Keratinocyte (primary cell): ENCODE results near the gene HNRNPL. TPM values are rescaled to one million over a fixed set of nuclear protein-coding genes. Genes with fewer than 3 reads are reported as not detected.
"Not testable (repeated sequence)": the region's sequence is repeated elsewhere in the genome, so short reads cannot be mapped to it uniquely, and the experiment has no call there.

Experiments
- DNase-seq: peaks from one replicate; pipeline ENCODE4 v3.0.0-alpha.2; 2011; ENCODE audit warnings: low read depth, missing footprints, low spot score
- FAIRE-seq: peaks from 2 replicates; lab custom pipeline; 2011; peaks lifted over from hg19 to GRCh38; lab: Jason Lieb, UNC
- H2AFZ ChIP-seq: 2 replicates; pipeline ENCODE4 v1.6.0; 2012; ENCODE audit warnings: low read length, control low read depth, inconsistent platforms; ENCODE audit not compliant: control insufficient read depth
- H3K27ac ChIP-seq: 2 replicates; pipeline ENCODE4 v1.5.1; 2011; ENCODE audit warnings: low read length; ENCODE audit not compliant: control insufficient read depth, insufficient read depth
- H3K27me3 ChIP-seq: 3 replicates; pipeline ENCODE4 v1.6.0; 2011; ENCODE audit warnings: low read length; ENCODE audit not compliant: control insufficient read depth, insufficient read depth; ENCODE audit errors: extremely low read depth
- H3K36me3 ChIP-seq, 2 experiments: 2 replicates in 1 of 2; 3 replicates in 1 of 2; pipeline ENCODE4 v1.5.1; 2011; ENCODE audit warnings: low read length in 2 of 2, mild to moderate bottlenecking in 1 of 2; ENCODE audit not compliant: control insufficient read depth in 2 of 2, insufficient read depth in 2 of 2; ENCODE audit errors: extremely low read depth in 1 of 2
- H3K4me1 ChIP-seq: 3 replicates; pipeline ENCODE4 v1.5.1; 2011; ENCODE audit warnings: low read length; ENCODE audit not compliant: control insufficient read depth, insufficient read depth; ENCODE audit errors: extremely low read depth
- H3K4me2 ChIP-seq: 3 replicates; pipeline ENCODE4 v1.6.0; 2011; ENCODE audit warnings: low read depth, low read length; ENCODE audit not compliant: control insufficient read depth, insufficient read depth; ENCODE audit errors: extremely low read depth
- H3K4me3 ChIP-seq, 3 experiments: fragments of 200-600 bp in 1 of 3; sonication (generic) in 1 of 3; 2 replicates in 2 of 3; 3 replicates in 1 of 3; pipeline ENCODE4 v1.5.1; 2011 to 2016; ENCODE audit warnings: low read length in 3 of 3, mild to moderate bottlenecking in 3 of 3, control low read depth in 2 of 3, inconsistent platforms in 1 of 3, low read depth in 1 of 3, mixed read lengths in 1 of 3, mixed run types in 1 of 3, moderate library complexity in 1 of 3; ENCODE audit not compliant: control insufficient read depth in 2 of 3, insufficient read depth in 2 of 3; ENCODE audit errors: extremely low read depth in 1 of 3
- H3K79me2 ChIP-seq: 2 replicates; pipeline ENCODE4 v1.6.0; 2012; ENCODE audit warnings: low read length; ENCODE audit not compliant: control insufficient read depth, insufficient read depth
- H3K9ac ChIP-seq: 3 replicates; pipeline ENCODE4 v1.6.0; 2011; ENCODE audit warnings: low read length; ENCODE audit not compliant: control insufficient read depth, insufficient read depth; ENCODE audit errors: extremely low read depth
- H3K9me1 ChIP-seq: 3 replicates; pipeline ENCODE4 v1.6.0; 2011; ENCODE audit warnings: low read length; ENCODE audit not compliant: control insufficient read depth, insufficient read depth; ENCODE audit errors: extremely low read depth
- H3K9me3 ChIP-seq: 2 replicates; pipeline ENCODE4 v1.5.1; 2012; ENCODE audit warnings: low read depth, low read length; ENCODE audit not compliant: control insufficient read depth
- H4K20me1 ChIP-seq: 3 replicates; pipeline ENCODE4 v1.6.0; 2011; ENCODE audit warnings: low read length; ENCODE audit not compliant: control insufficient read depth, insufficient read depth; ENCODE audit errors: extremely low read depth
- dilution Hi-C: fragments of 300-500 bp; cut with MboI; formaldehyde crosslinking; loops from one replicate; pipeline ENCODE4 v1.7.0; 2020; ENCODE audit warnings: low sequenced_read_pairs; ENCODE audit not compliant: extremely low pct_ligation_motif_present
- polyA plus RNA-seq, 5 experiments: library from polyadenylated mRNA; depleted of rRNA in 3 of 5; stranded (reverse) in 3 of 5; stranded (forward) in 1 of 5; unstranded in 1 of 5; fragments of >200 nt; gene quantifications; 1 replicate in 1 of 5; 2 replicates in 3 of 5; 3 replicates in 1 of 5; pipeline versions ENCODE4 v1.2.1 to v1.2.3, GENCODE V29; 2011 to 2012; ENCODE audit warnings: missing spikeins in 2 of 5, low read depth in 1 of 5, low replicate concordance in 1 of 5
- TF ChIP-seq, protein P1 (sequence below), 3 experiments: IDR thresholded peaks in 1 of 3; conservative IDR thresholded peaks in 1 of 3; optimal IDR thresholded peaks in 1 of 3; 2 replicates in 2 of 3; 3 replicates in 1 of 3; pipeline versions ENCODE3 to v1.5.1; 2011; ENCODE audit warnings: low read length in 3 of 3, mild to moderate bottlenecking in 3 of 3, moderate library complexity in 2 of 3, control low read depth in 1 of 3, inconsistent platforms in 1 of 3; ENCODE audit not compliant: insufficient read depth in 2 of 3; ENCODE audit errors: extremely low read depth in 1 of 3

The HNRNPL gene
- polyA plus RNA-seq, 1 donor (not counting 4 experiments of a cell fraction or from before 2014, with no cell fraction given), result 308 TPM

GRCh38 chr19:38826856-38827551, 22.8 kb downstream of the HNRNPL start:
- Histone ChIP-seq H3K9me3 (no peaks in the 10 kb centered on the region), H3K4me3 (no peak overlapping the region), H4K20me1 (no peaks in the 10 kb centered on the region), H3K4me2 (no peak overlapping the region), H3K27ac (no peak overlapping the region), H3K4me1 (peaks cover 9% of the 10 kb centered on the region), H3K79me2 (no peaks in the 10 kb centered on the region), H3K27me3 (no peaks in the 10 kb centered on the region), H2AFZ (no peak overlapping the region), H3K9me1 (no peaks in the 10 kb centered on the region), H3K9ac (no peak overlapping the region), H3K36me3 (peaks cover 2 to 5% of the 10 kb centered on the region in 2 experiments)
- TF ChIP-seq, protein P1, sequence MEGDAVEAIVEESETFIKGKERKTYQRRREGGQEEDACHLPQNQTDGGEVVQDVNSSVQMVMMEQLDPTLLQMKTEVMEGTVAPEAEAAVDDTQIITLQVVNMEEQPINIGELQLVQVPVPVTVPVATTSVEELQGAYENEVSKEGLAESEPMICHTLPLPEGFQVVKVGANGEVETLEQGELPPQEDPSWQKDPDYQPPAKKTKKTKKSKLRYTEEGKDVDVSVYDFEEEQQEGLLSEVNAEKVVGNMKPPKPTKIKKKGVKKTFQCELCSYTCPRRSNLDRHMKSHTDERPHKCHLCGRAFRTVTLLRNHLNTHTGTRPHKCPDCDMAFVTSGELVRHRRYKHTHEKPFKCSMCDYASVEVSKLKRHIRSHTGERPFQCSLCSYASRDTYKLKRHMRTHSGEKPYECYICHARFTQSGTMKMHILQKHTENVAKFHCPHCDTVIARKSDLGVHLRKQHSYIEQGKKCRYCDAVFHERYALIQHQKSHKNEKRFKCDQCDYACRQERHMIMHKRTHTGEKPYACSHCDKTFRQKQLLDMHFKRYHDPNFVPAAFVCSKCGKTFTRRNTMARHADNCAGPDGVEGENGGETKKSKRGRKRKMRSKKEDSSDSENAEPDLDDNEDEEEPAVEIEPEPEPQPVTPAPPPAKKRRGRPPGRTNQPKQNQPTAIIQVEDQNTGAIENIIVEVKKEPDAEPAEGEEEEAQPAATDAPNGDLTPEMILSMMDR (optimal IDR thresholded peaks at IDR 0.05 in 1 of 3, IDR thresholded peaks at IDR 0.05 in 1 of 3, conservative IDR thresholded peaks at IDR 0.05 in 1 of 3; ENCODE audit: extremely low read depth in 1 of 3, insufficient read depth in 2 of 3, low read length in 3 of 3), result no peak
- FAIRE-seq, result no peak
- dilution Hi-C loops, result no loop called here
- no peak for DNase-seq

DNA sequence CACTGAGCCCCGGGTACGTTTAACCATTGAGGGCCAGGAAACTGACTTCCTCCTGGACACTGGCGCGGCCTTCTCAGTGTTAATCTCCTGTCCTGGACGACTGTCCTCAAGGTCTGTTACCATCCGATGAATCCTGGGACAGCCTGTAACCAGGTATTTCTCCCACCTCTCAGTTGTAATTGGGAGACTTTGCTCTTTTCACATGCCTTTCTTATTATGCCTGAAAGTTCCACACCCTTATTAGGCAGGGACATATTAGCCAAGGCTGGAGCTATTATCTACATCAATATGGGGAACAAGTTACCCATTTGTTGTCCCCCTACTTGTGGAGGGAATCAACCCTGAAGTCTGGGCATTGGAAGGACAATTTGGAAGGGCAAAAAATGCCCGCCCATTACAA, 23.9 kb downstream of the HNRNPL start:
- H3K4me3 ChIP-seq, dilution Hi-C loops, H2AFZ ChIP-seq, H3K4me2 ChIP-seq, H3K79me2 ChIP-seq, DNase-seq, H3K9ac ChIP-seq, H3K27ac ChIP-seq, FAIRE-seq, H3K9me1 ChIP-seq, H3K36me3 ChIP-seq, H3K4me1 ChIP-seq, H3K9me3 ChIP-seq, H4K20me1 ChIP-seq, H3K27me3 ChIP-seq: not testable (repeated sequence)

- H3K9me1 ChIP-seq, H3K9me3 ChIP-seq, H3K9ac ChIP-seq, H3K4me1 ChIP-seq, DNase-seq, H4K20me1 ChIP-seq, H3K27me3 ChIP-seq, H3K4me2 ChIP-seq, H3K36me3 ChIP-seq, FAIRE-seq, H3K79me2 ChIP-seq, H3K4me3 ChIP-seq, dilution Hi-C loops, H3K27ac ChIP-seq, H2AFZ ChIP-seq: not testable (repeated sequence)
Observed at GRCh38 chr19:38821230-38821825, 28.5 kb downstream of the HNRNPL start.
